ENCODE measurements around the gene RIPPLY3.

- TF ChIP-seq POLR2AphosphoS5 (IDR thresholded peaks at IDR 0.05; ENCODE audit: low read depth, low read length) (no peak), FOXP2 (optimal IDR thresholded peaks at IDR 0.05; ENCODE audit: borderline replicate concordance, extremely low read depth, extremely low read length, insufficient read depth) (no peak)
Measured at GRCh38 chr21:37063433-37063832, 56.9 kb downstream of the RIPPLY3 start.

Data from PFSK-1 (cell line).